Measurements from ENCODE around the gene DOCK8.

- TF ChIP-seq CTCF (conservative IDR thresholded peaks at IDR 0.05; ENCODE audit: low read length) (no peak), EZH2phosphoT487 (IDR thresholded peaks at IDR 0.05; ENCODE audit: borderline replicate concordance, low read depth, low read length) (no peak)
These were observed 247.5 kb downstream of the DOCK8 start for GRCh38 chr9:462121-462520.
